Tibial nerve (tissue), 4 donors: Measurements from ENCODE around the gene ADRM1.

Experiments
- EP300 ChIP-seq, 2 donors: sonication (generic); formaldehyde crosslinking; IDR thresholded peaks; one replicate each; pipeline ENCODE4 v1.6.1; 2017; ENCODE audit warnings: antibody characterized with exemption in 2 of 2, mild to moderate bottlenecking in 1 of 2
- POLR2A ChIP-seq, 2 donors: fragments of 450-650 bp; IDR thresholded peaks; one replicate each; pipeline ENCODE4 v1.6.1; 2017; ENCODE audit warnings: antibody characterized with exemption in 2 of 2, mild to moderate bottlenecking in 2 of 2, moderate library complexity in 2 of 2
- TF ChIP-seq, protein P1 (sequence below), 5 experiments: fragments of 200-600 bp in 3 of 5; fragments of 450-650 bp in 2 of 5; sonication (generic) in 3 of 5; IDR thresholded peaks; one replicate each; pipeline ENCODE4 v1.5.1; 2016 to 2019; ENCODE audit warnings: antibody characterized with exemption in 5 of 5, mild to moderate bottlenecking in 3 of 5, moderate library complexity in 2 of 5

DNA sequence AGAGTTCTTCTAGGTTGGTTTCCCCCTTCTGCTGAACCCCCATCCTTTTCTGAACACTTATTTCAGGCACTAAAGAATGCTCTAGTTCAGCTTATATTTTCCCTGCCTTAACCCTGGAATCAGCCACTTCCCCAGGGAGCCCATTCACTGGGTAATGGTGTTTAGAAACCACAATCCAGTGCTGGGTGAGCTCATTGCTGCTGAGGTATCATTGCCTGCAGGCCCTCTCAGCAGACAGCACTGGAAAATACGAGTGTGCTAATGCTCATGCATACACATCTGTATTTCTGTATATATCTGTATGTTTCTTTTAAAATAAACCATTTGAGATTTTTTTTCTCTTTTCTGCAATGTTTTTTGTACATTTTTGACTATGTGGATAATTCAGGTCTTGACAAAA, 37.4 kb upstream of the ADRM1 start:
- TF ChIP-seq, protein P1, sequence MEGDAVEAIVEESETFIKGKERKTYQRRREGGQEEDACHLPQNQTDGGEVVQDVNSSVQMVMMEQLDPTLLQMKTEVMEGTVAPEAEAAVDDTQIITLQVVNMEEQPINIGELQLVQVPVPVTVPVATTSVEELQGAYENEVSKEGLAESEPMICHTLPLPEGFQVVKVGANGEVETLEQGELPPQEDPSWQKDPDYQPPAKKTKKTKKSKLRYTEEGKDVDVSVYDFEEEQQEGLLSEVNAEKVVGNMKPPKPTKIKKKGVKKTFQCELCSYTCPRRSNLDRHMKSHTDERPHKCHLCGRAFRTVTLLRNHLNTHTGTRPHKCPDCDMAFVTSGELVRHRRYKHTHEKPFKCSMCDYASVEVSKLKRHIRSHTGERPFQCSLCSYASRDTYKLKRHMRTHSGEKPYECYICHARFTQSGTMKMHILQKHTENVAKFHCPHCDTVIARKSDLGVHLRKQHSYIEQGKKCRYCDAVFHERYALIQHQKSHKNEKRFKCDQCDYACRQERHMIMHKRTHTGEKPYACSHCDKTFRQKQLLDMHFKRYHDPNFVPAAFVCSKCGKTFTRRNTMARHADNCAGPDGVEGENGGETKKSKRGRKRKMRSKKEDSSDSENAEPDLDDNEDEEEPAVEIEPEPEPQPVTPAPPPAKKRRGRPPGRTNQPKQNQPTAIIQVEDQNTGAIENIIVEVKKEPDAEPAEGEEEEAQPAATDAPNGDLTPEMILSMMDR (IDR thresholded peaks at IDR 0.05): no peak
- TF ChIP-seq EP300 (IDR thresholded peaks at IDR 0.05) (no peak), POLR2A (IDR thresholded peaks at IDR 0.05) (no peak)
